ENCODE measurements around the gene GFOD1. TPM values are rescaled to one million over a fixed set of nuclear protein-coding genes. Genes with fewer than 3 reads are reported as not detected.

Gene GFOD1
- total and polyA plus RNA-seq, 10 of the 15 experiments (the other 5 are each of a cell fraction or from before 2014, with no cell fraction given) = 6.5 to 41.4 (median 16.0) TPM

- 0 out of 2 replicates have a peak, but pooled peaks have one; percentile 46 for TF ChIP-seq ZNF687 (IDR thresholded peaks at IDR 0.05)
Observed at GRCh38 chr6:13488015-13488895, 855 bp upstream of the GFOD1 start (continued).

GRCh38 chr6:13486679-13487121, 700 bp downstream of the GFOD1 start:
- H3K36me3 ChIP-seq (ENCODE audit: control insufficient read depth in 2 of 2, insufficient read depth in 2 of 2, low read length in 1 of 2) = no peaks in the 10 kb centered on the region
- RAD21 ChIA-PET (ENCODE audit: unreplicated experiment) = interaction anchor here (0.5 to 11.8 kb wide), 16 partner anchors 12 to 1123 kb away, joined by 3 to 193 read pairs (median 6); partner anchors contain the start of genes NOL7 and SIRT5
- ATAC-seq = peak; percentile 56
- POLR2A ChIA-PET = interaction anchor here (0.7 to 5.5 kb wide), 9 partner anchors 12 to 133 kb away, joined by 3 to 68 read pairs (median 4); no protein-coding TSS in a partner anchor
- H3K4me2 ChIP-seq (ENCODE audit: control insufficient read depth, insufficient read depth) = peak overlapping the region; percentile 69
- H2AFZ ChIP-seq (ENCODE audit: control insufficient read depth, low read depth, low read length) = peak overlapping the region; percentile 76
- no peaks in the 10 kb centered on the region for H4K20me1 ChIP-seq (ENCODE audit: control insufficient read depth, insufficient read depth)
- peak overlapping the region; percentile 82 for H3K9ac ChIP-seq (ENCODE audit: control insufficient read depth, insufficient read depth, low read length)
- peak overlapping the region; percentile 100 for H3K4me3 ChIP-seq
- WGBS (ENCODE audit: insufficient coverage, insufficient replicate concordance, low lambda C conversion rate, missing lambda C conversion rate) = 1% methylated on average over 37 of the region's 39 CpGs
- SMC1A ChIA-PET (ENCODE audit: uncharacterized antibody, unreplicated experiment) = interaction anchor here (0.6 to 10.5 kb wide), 10 partner anchors 20 to 221 kb away, joined by 3 to 181 read pairs (median 20); partner anchors contain the start of gene SIRT5
- peaks cover 15% of the 10 kb centered on the region for H3K4me1 ChIP-seq (ENCODE audit: control insufficient read depth, insufficient read depth, low read length)
- H3K27ac ChIP-seq (ENCODE audit: control insufficient read depth, insufficient read depth) = peak overlapping the region; percentile 69
- H3K9me3 ChIP-seq (replicated peaks; ENCODE audit: control insufficient read depth, insufficient read depth, low read length) = no peaks in the 10 kb centered on the region
- no peaks in the 10 kb centered on the region for H3K27me3 ChIP-seq (replicated peaks in 1 of 2; ENCODE audit: control insufficient read depth in 2 of 2, insufficient read depth in 2 of 2, low read length in 1 of 2)
- intact Hi-C loops (cut with micrococcal nuclease; ENCODE audit: unreplicated experiment) = loop anchor here (2.0 to 5.0 kb wide), 2 partner anchors 88 to 149 kb away; partner anchors contain the start of gene SIRT5
- BruUV-seq (replicated peaks) = no TSS peak
- in situ Hi-C loops (cut with MboI) = no loop called here
- H3K79me2 ChIP-seq (ENCODE audit: control insufficient read depth, insufficient read depth, low read length) = peaks cover 48% of the 10 kb centered on the region
- no peak for FAIRE-seq
- no peak for DNase-seq (ENCODE audit: low read depth, low spot score)
- CTCF ChIA-PET = interaction anchor here (1.0 to 5.5 kb wide), 9 partner anchors 9 to 149 kb away, joined by 3 to 44 read pairs (median 7); partner anchors contain the start of gene SIRT5
- TF ChIP-seq MLLT1 (IDR thresholded peaks at IDR 0.05) = 0 out of 2 replicates have a peak, but pooled peaks have one; percentile 18
- TF ChIP-seq SMARCA5 (IDR thresholded peaks at IDR 0.05) = no peak
- 0 out of 2 replicates have a peak, but pooled peaks have one; percentile 48 for TF ChIP-seq CREB1 (IDR thresholded peaks at IDR 0.05; ENCODE audit: low read depth)
- TF ChIP-seq SREBF1 (IDR thresholded peaks at IDR 0.05; ENCODE audit: low read length) = no peak
- TF ChIP-seq NFXL1 (IDR thresholded peaks at IDR 0.05; ENCODE audit: borderline replicate concordance) = no peak
- TF ChIP-seq YY1 (IDR thresholded peaks at IDR 0.05; ENCODE audit: low read depth, low read length) = peak; percentile 81
- no peak for TF ChIP-seq HSF1 (IDR thresholded peaks at IDR 0.05; ENCODE audit: low read depth, low read length)
- no peak for TF ChIP-seq CBFB (IDR thresholded peaks at IDR 0.05; ENCODE audit: low read depth)
- no peak for TF ChIP-seq SREBF2 (IDR thresholded peaks at IDR 0.05; ENCODE audit: low read length)
- TF ChIP-seq ZZZ3 (IDR thresholded peaks at IDR 0.05; ENCODE audit: control insufficient read depth, insufficient read length, low read depth) = no peak
- no peak; the same call in 1 of the 2 replicates for TF ChIP-seq RUNX3 (IDR thresholded peaks at IDR 0.05; ENCODE audit: low read length)
- no peak for TF ChIP-seq POLR2AphosphoS2 (IDR thresholded peaks at IDR 0.05; ENCODE audit: low read depth, low read length)
- no peak for TF ChIP-seq MTA2 (IDR thresholded peaks at IDR 0.05; ENCODE audit: low read depth)

All from GM12878 (cell line).